Liver (tissue), 9 donors: ENCODE data around the gene SLC22A12. TPM values are rescaled to one million over a fixed set of nuclear protein-coding genes. Genes with fewer than 3 reads are reported as not detected.

Experiments used
- DNase-seq: peaks from one replicate; pipeline ENCODE4 v3.0.0-alpha.2; 2017; ENCODE audit warnings: low spot score
- H3K27ac ChIP-seq, 2 donors: one replicate each; pipeline ENCODE4 v1.7.0; 2013; ENCODE audit warnings: inconsistent platforms in 2 of 2, low read length in 2 of 2, control low read depth in 1 of 2, low read depth in 1 of 2, mild to moderate bottlenecking in 1 of 2
- H3K27me3 ChIP-seq, 4 donors: one replicate each; pipeline versions ENCODE4 v1.6.1 to v1.7.0; 2013; ENCODE audit warnings: low read length in 3 of 4, inconsistent platforms in 1 of 4, mild to moderate bottlenecking in 1 of 4, moderate library complexity in 1 of 4; ENCODE audit not compliant: control insufficient read depth in 4 of 4, insufficient read depth in 4 of 4
- H3K36me3 ChIP-seq, 4 donors: one replicate each; pipeline versions ENCODE4 v1.6.1 to v1.7.0; 2013; ENCODE audit warnings: low read length in 3 of 4, mild to moderate bottlenecking in 3 of 4, low read depth in 1 of 4, moderate library complexity in 1 of 4; ENCODE audit not compliant: control insufficient read depth in 4 of 4, insufficient read depth in 3 of 4
- H3K4me1 ChIP-seq, 4 donors: one replicate each; pipeline versions ENCODE4 v1.6.1 to v1.7.0; 2013; ENCODE audit warnings: low read length in 3 of 4, mild to moderate bottlenecking in 3 of 4, moderate library complexity in 1 of 4; ENCODE audit not compliant: control insufficient read depth in 4 of 4, insufficient read depth in 4 of 4
- H3K4me3 ChIP-seq, 3 donors: one replicate each; pipeline versions ENCODE4 v1.6.1 to v1.7.0; 2013; ENCODE audit warnings: low read length in 3 of 3, control low read depth in 1 of 3, low read depth in 1 of 3, mild to moderate bottlenecking in 1 of 3
- H3K9ac ChIP-seq, 2 donors: one replicate each; pipeline ENCODE4 v1.7.0; 2013; ENCODE audit warnings: low read length in 2 of 2, mild to moderate bottlenecking in 2 of 2, moderate library complexity in 2 of 2, control low read depth in 1 of 2, low read depth in 1 of 2
- H3K9me3 ChIP-seq, 4 donors: one replicate each; pipeline versions ENCODE4 v1.6.1 to v1.7.0; 2013; ENCODE audit warnings: low read length in 3 of 4; ENCODE audit not compliant: control insufficient read depth in 4 of 4
- HNF4A ChIP-seq, 2 donors: conservative IDR thresholded peaks; 2 replicates each; pipeline ENCODE4 v1.6.1; 2016; ENCODE audit warnings: antibody characterized with exemption in 2 of 2, mild to moderate bottlenecking in 2 of 2
- HNF4G ChIP-seq: IDR thresholded peaks from 2 replicates; pipeline ENCODE4 v1.6.1; 2016; ENCODE audit warnings: antibody characterized with exemption
- JUND ChIP-seq, 2 donors: IDR thresholded peaks; 2 replicates each; pipeline ENCODE4 v1.6.1; 2016; ENCODE audit warnings: antibody characterized with exemption in 2 of 2
- NR2F2 ChIP-seq: IDR thresholded peaks from 2 replicates; pipeline ENCODE4 v1.6.1; 2016; ENCODE audit warnings: antibody characterized with exemption
- RXRA ChIP-seq, 2 donors: IDR thresholded peaks; 2 replicates each; pipeline ENCODE4 v1.6.1; 2017 to 2018; ENCODE audit warnings: antibody characterized with exemption in 2 of 2, mild to moderate bottlenecking in 1 of 2
- TAF1 ChIP-seq: conservative IDR thresholded peaks from 2 replicates; pipeline ENCODE4 v1.6.1; 2016; ENCODE audit warnings: antibody characterized with exemption, mild to moderate bottlenecking
- YY1 ChIP-seq: IDR thresholded peaks from 2 replicates; pipeline ENCODE4 v1.6.1; 2016; ENCODE audit warnings: antibody characterized with exemption, mild to moderate bottlenecking
- WGBS: extraction: QIAGEN DNeasy Blood & Tissue Kit; methylation state at CpG from one replicate; pipeline ENCODE4 v1.1.7; 2013; 5-methylcytosine and 5-hydroxymethylcytosine counted together
- polyA plus RNA-seq, 2 donors: library from polyadenylated mRNA; stranded (reverse) in 1 of 2; unstranded in 1 of 2; fragments of 200-250 nt in 1 of 2; fragments of >200 nt in 1 of 2; fragmentation: Nextera tagmentation in 1 of 2; extraction: Ambion mirVana in 1 of 2; gene quantifications; one replicate each; pipeline versions ENCODE4 v1.2.1 to v1.2.3, GENCODE V29; 2013 to 2015
- total RNA-seq, 2 donors: library from RNA; depleted of rRNA; stranded (reverse); fragments of >200 nt; gene quantifications; one replicate each; pipeline ENCODE4 v1.2.3, GENCODE V29; 2014
- TF ChIP-seq, protein P1 (sequence below): IDR thresholded peaks from 2 replicates; pipeline ENCODE4 v1.6.1; 2016; ENCODE audit warnings: antibody characterized with exemption, mild to moderate bottlenecking
- TF ChIP-seq, protein P2 (sequence below): IDR thresholded peaks from 2 replicates; pipeline ENCODE4 v1.6.1; 2016; ENCODE audit warnings: antibody characterized with exemption
- TF ChIP-seq, protein P3 (sequence below): fragments of 150-350 bp; IDR thresholded peaks from 2 replicates; pipeline ENCODE4 v1.5.1; 2017; ENCODE audit warnings: improper control_type of control experiment, low read depth, low read length; ENCODE audit not compliant: missing input control
- TF ChIP-seq, protein P4 (sequence below): IDR thresholded peaks from 2 replicates; pipeline ENCODE4 v1.6.1; 2016; ENCODE audit warnings: antibody characterized with exemption
- TF ChIP-seq, protein P5 (sequence below): IDR thresholded peaks from 2 replicates; pipeline ENCODE4 v1.6.1; 2016; ENCODE audit warnings: antibody characterized with exemption
- donor health status: healthy.
- donor health status: healthy.
- donor health status: healthy.
- donor health status: healthy.
- donor health status: healthy.

Gene SLC22A12
- total and polyA plus RNA-seq, 4 donors = under 0.01 to 0.02 TPM; not detected in 2

DNA sequence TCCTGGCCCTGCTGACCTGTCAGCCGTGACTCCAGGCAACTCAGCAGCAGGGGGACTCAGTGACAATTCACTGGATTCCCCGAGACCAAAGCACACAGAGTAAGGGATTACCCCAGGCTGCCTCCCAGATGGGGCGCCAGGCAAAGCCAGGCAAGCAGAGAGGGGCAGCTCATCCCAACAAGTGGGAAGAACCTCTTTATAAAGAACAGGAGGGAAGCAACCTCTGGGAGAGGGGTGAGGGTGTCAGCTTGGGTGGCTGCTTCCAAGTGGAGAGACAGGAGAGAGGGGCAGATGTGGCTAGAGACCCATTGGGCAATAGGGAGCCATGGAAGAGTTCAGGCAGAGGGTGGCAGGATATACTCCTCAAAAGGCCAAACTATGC lies 1.2 kb downstream of the SLC22A12 start:
- H3K4me1 ChIP-seq = no peaks in the 10 kb centered on the region
- no peak overlapping the region for H3K9ac ChIP-seq
- WGBS = 94% methylated on average over 3 of the region's 3 CpGs
- no peak overlapping the region for H3K4me3 ChIP-seq
- no peaks in the 10 kb centered on the region for H3K36me3 ChIP-seq
- H3K27ac ChIP-seq = no peak overlapping the region
- TF ChIP-seq, protein P1, sequence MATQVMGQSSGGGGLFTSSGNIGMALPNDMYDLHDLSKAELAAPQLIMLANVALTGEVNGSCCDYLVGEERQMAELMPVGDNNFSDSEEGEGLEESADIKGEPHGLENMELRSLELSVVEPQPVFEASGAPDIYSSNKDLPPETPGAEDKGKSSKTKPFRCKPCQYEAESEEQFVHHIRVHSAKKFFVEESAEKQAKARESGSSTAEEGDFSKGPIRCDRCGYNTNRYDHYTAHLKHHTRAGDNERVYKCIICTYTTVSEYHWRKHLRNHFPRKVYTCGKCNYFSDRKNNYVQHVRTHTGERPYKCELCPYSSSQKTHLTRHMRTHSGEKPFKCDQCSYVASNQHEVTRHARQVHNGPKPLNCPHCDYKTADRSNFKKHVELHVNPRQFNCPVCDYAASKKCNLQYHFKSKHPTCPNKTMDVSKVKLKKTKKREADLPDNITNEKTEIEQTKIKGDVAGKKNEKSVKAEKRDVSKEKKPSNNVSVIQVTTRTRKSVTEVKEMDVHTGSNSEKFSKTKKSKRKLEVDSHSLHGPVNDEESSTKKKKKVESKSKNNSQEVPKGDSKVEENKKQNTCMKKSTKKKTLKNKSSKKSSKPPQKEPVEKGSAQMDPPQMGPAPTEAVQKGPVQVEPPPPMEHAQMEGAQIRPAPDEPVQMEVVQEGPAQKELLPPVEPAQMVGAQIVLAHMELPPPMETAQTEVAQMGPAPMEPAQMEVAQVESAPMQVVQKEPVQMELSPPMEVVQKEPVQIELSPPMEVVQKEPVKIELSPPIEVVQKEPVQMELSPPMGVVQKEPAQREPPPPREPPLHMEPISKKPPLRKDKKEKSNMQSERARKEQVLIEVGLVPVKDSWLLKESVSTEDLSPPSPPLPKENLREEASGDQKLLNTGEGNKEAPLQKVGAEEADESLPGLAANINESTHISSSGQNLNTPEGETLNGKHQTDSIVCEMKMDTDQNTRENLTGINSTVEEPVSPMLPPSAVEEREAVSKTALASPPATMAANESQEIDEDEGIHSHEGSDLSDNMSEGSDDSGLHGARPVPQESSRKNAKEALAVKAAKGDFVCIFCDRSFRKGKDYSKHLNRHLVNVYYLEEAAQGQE = no peak
- TF ChIP-seq RXRA (IDR thresholded peaks at IDR 0.05) (no peak), YY1 (no peak), NR2F2 (no peak), HNF4G (no peak)
- TF ChIP-seq, protein P2, sequence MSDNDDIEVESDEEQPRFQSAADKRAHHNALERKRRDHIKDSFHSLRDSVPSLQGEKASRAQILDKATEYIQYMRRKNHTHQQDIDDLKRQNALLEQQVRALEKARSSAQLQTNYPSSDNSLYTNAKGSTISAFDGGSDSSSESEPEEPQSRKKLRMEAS = no peak
- TF ChIP-seq, protein P3, sequence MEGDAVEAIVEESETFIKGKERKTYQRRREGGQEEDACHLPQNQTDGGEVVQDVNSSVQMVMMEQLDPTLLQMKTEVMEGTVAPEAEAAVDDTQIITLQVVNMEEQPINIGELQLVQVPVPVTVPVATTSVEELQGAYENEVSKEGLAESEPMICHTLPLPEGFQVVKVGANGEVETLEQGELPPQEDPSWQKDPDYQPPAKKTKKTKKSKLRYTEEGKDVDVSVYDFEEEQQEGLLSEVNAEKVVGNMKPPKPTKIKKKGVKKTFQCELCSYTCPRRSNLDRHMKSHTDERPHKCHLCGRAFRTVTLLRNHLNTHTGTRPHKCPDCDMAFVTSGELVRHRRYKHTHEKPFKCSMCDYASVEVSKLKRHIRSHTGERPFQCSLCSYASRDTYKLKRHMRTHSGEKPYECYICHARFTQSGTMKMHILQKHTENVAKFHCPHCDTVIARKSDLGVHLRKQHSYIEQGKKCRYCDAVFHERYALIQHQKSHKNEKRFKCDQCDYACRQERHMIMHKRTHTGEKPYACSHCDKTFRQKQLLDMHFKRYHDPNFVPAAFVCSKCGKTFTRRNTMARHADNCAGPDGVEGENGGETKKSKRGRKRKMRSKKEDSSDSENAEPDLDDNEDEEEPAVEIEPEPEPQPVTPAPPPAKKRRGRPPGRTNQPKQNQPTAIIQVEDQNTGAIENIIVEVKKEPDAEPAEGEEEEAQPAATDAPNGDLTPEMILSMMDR = no peak
- TF ChIP-seq, protein P4, sequence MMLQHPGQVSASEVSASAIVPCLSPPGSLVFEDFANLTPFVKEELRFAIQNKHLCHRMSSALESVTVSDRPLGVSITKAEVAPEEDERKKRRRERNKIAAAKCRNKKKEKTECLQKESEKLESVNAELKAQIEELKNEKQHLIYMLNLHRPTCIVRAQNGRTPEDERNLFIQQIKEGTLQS = no peak
- TF ChIP-seq, protein P5, sequence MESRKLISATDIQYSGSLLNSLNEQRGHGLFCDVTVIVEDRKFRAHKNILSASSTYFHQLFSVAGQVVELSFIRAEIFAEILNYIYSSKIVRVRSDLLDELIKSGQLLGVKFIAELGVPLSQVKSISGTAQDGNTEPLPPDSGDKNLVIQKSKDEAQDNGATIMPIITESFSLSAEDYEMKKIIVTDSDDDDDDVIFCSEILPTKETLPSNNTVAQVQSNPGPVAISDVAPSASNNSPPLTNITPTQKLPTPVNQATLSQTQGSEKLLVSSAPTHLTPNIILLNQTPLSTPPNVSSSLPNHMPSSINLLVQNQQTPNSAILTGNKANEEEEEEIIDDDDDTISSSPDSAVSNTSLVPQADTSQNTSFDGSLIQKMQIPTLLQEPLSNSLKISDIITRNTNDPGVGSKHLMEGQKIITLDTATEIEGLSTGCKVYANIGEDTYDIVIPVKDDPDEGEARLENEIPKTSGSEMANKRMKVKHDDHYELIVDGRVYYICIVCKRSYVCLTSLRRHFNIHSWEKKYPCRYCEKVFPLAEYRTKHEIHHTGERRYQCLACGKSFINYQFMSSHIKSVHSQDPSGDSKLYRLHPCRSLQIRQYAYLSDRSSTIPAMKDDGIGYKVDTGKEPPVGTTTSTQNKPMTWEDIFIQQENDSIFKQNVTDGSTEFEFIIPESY = no peak
- peaks cover 0 to 4% (median 2%) of the 10 kb centered on the region in 4 donors for H3K9me3 ChIP-seq
- no peak for DNase-seq
- H3K27me3 ChIP-seq = no peaks in the 10 kb centered on the region

DNA sequence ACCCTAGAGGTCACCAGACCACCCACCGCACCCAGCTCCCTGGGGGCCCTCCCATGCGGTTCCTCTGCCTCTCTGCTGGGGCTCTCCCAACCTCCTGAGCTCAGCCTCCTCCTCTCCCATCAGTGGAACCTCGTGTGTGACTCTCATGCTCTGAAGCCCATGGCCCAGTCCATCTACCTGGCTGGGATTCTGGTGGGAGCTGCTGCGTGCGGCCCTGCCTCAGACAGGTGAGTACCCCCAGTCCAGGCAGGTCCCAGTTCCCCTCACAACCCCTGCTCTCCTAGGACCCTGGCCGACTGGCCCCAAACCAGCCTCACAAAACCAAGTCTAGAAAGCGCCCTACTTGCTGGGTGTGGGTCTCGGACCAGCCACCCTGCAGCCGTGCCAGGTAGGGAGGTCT lies 1.6 kb downstream of the SLC22A12 start:
- Histone ChIP-seq H3K9ac (no peak overlapping the region), H3K4me3 (no peak overlapping the region), H3K36me3 (no peaks in the 10 kb centered on the region), H3K27me3 (peaks cover 0 to under 1% (median 0%) of the 10 kb centered on the region in 4 donors), H3K4me1 (no peaks in the 10 kb centered on the region), H3K27ac (no peak overlapping the region), H3K9me3 (peaks cover 0 to 4% (median 2%) of the 10 kb centered on the region in 4 donors)
- no peak for DNase-seq
- TF ChIP-seq TAF1 (no peak), RXRA (IDR thresholded peaks at IDR 0.05) (no peak), HNF4G (no peak), NR2F2 (no peak), YY1 (no peak), HNF4A (conservative IDR thresholded peaks at IDR 0.05) (no peak), JUND (IDR thresholded peaks at IDR 0.05) (no peak)
- TF ChIP-seq, protein P2 = no peak
- TF ChIP-seq, protein P3 = no peak
- 94% methylated on average over 9 of the region's 9 CpGs for WGBS
